ENCODE measurements around the gene MLF2.
A peak's percentile ranks its signal among the peaks of the same experiment; 100 is the strongest.

DNA sequence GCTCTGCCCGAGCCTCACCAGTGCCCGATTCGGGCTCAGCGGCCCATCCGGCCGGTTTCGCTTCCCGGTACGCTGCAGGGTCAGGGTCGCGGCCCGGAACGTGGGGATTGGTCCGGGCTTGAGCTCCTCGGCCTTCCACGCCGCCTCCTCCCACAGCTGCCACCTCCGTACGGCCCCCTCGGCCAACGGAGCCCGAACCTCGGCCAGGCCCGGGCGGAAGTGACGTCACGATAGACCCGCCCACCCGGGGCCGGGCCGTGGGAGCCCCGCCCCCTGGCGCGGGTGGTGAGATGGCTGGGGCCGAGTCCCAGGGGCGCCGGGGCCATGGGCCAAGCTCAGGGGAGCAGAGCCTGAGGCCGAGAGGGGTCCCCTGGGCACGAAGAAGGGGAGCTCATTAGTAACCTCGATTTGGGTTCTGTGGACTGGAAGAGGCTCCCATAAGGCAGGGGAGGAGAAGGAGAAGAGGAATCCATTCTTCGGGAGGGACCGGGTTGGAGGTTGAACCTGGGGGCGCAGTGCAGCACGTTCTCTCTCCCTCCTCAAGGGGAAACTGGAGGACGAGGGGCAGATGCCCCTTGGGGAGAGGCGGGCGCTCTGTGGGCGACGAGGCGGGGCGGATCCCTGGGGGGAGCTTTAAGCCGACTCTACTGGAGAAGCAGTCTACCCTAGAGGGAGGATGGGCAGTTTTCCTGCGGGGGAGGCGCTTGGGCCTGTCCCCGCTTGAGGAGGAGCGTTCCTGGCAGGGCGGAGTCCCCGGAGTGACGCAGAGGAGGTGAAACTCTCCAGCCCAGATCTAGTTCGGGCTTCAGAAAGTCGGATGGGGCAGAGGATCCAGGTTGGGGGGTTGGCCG lies at the start of gene MLF2:
- no peak for TF ChIP-seq RARB (CRISPR knock-in tag; IDR thresholded peaks at IDR 0.05)
- no peak for TF ChIP-seq CSDC2 (CRISPR knock-in tag; IDR thresholded peaks at IDR 0.05)
- TF ChIP-seq ISL1 (CRISPR knock-in tag; IDR thresholded peaks at IDR 0.05), result no peak
- no peak for TF ChIP-seq POU6F1 (CRISPR knock-in tag; IDR thresholded peaks at IDR 0.05; ENCODE audit: borderline replicate concordance, low read depth)
- TF ChIP-seq, protein P1, sequence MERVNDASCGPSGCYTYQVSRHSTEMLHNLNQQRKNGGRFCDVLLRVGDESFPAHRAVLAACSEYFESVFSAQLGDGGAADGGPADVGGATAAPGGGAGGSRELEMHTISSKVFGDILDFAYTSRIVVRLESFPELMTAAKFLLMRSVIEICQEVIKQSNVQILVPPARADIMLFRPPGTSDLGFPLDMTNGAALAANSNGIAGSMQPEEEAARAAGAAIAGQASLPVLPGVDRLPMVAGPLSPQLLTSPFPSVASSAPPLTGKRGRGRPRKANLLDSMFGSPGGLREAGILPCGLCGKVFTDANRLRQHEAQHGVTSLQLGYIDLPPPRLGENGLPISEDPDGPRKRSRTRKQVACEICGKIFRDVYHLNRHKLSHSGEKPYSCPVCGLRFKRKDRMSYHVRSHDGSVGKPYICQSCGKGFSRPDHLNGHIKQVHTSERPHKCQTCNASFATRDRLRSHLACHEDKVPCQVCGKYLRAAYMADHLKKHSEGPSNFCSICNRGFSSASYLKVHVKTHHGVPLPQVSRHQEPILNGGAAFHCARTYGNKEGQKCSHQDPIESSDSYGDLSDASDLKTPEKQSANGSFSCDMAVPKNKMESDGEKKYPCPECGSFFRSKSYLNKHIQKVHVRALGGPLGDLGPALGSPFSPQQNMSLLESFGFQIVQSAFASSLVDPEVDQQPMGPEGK (CRISPR knock-in tag; IDR thresholded peaks at IDR 0.05; ENCODE audit: borderline replicate concordance), result peak; percentile 93; the same call in 1 of the 2 replicates
